Esophagus squamous epithelium (tissue), 4 donors: ENCODE data around the gene BBS9.

Source experiments
- CTCF ChIP-seq, 6 experiments: fragments of 450-650 bp in 4 of 6; fragments of 200-600 bp in 2 of 6; sonication (generic) in 2 of 6; IDR thresholded peaks; one replicate each; pipeline ENCODE4 v1.5.1; 2016 to 2019; ENCODE audit warnings: antibody characterized with exemption in 6 of 6, mild to moderate bottlenecking in 4 of 6, moderate library complexity in 4 of 6
- POLR2A ChIP-seq, 4 donors: fragments of 450-650 bp; IDR thresholded peaks; one replicate each; pipeline ENCODE4 v1.6.1; 2017; ENCODE audit warnings: antibody characterized with exemption in 4 of 4, mild to moderate bottlenecking in 4 of 4, moderate library complexity in 3 of 4

- TF ChIP-seq CTCF (IDR thresholded peaks at IDR 0.05) (no peak), POLR2A (IDR thresholded peaks at IDR 0.05) (no peak)
Observed at GRCh38 chr7:33232632-33233145, 103.3 kb downstream of the BBS9 start.
